ENCODE measurements around the gene PCDHGA5.
"Not testable (repeated sequence)": the region's sequence is repeated elsewhere in the genome, so short reads cannot be mapped to it uniquely, and the experiment has no call there.

Gene PCDHGA5

GRCh38 chr5:141363952-141364660, at the start of gene PCDHGA5:
Gene PCDHGA5, plus strand, starts transcription at chr5:141364162. Its CDS starts 169 bp downstream, at chr5:141364331.
- no peak for DNase-seq (ENCODE audit: low spot score)

GRCh38 chr5:141316963-141317362, 47.0 kb upstream of the PCDHGA5 start:
- not testable (repeated sequence) for DNase-seq (ENCODE audit: low spot score)

- DNase-seq (ENCODE audit: low spot score) = no peak
Measured at GRCh38 chr5:141319202-141319601, 44.8 kb upstream of the PCDHGA5 start.

- no peak for DNase-seq (ENCODE audit: low spot score)
Measured at GRCh38 chr5:141319699-141320098, 44.3 kb upstream of the PCDHGA5 start.

- peak; percentile 93 for DNase-seq (ENCODE audit: low spot score)
Measured at GRCh38 chr5:141320225-141321169, 43.5 kb upstream of the PCDHGA5 start, which contains the start of gene TAF7. Gene TAF7, minus strand, starts transcription at chr5:141320784. Its CDS starts 740 bp downstream, at chr5:141320044.

GRCh38 chr5:141322261-141322660, 41.7 kb upstream of the PCDHGA5 start:
- DNase-seq (ENCODE audit: low spot score) = no peak

- peak; percentile 60 for DNase-seq (ENCODE audit: low spot score)
Measured at GRCh38 chr5:141326088-141326854, 37.7 kb upstream of the PCDHGA5 start.

GRCh38 chr5:141328231-141328630, 35.7 kb upstream of the PCDHGA5 start:
- DNase-seq (ENCODE audit: low spot score) = no peak

GRCh38 chr5:141330299-141331080, 33.5 kb upstream of the PCDHGA5 start, which contains the start of gene PCDHGA1:
Gene PCDHGA1, plus strand, starts transcription at chr5:141330514.
- DNase-seq (ENCODE audit: low spot score) = peak; percentile 40

- DNase-seq (ENCODE audit: low spot score) = not testable (repeated sequence)
Measured at GRCh38 chr5:141332571-141332970, 31.4 kb upstream of the PCDHGA5 start.

GRCh38 chr5:141338538-141339306, 25.2 kb upstream of the PCDHGA5 start, which contains the start of gene PCDHGA2:
Gene PCDHGA2, plus strand, starts transcription at chr5:141338760.
- DNase-seq (ENCODE audit: low spot score) = peak; percentile 64

- not testable (repeated sequence) for DNase-seq (ENCODE audit: low spot score)
Measured at GRCh38 chr5:141340781-141341354, 23.1 kb upstream of the PCDHGA5 start.

GRCh38 chr5:141342773-141343172, 21.2 kb upstream of the PCDHGA5 start:
- no peak for DNase-seq (ENCODE audit: low spot score)

- DNase-seq (ENCODE audit: low spot score) = peak; percentile 37
Measured at GRCh38 chr5:141343242-141343952, 20.6 kb upstream of the PCDHGA5 start, which contains the start of gene PCDHGA3. Gene PCDHGA3, plus strand, starts transcription at chr5:141343829. Its CDS starts 205 bp downstream, at chr5:141344034.

- no peak for DNase-seq (ENCODE audit: low spot score)
Measured at GRCh38 chr5:141343953-141344463, 20.0 kb upstream of the PCDHGA5 start.

- no peak for DNase-seq (ENCODE audit: low spot score)
Measured at GRCh38 chr5:141345327-141345726, 18.6 kb upstream of the PCDHGA5 start.

GRCh38 chr5:141346017-141346416, 17.9 kb upstream of the PCDHGA5 start:
- DNase-seq (ENCODE audit: low spot score) = not testable (repeated sequence)

GRCh38 chr5:141349917-141350619, 13.9 kb upstream of the PCDHGA5 start, which contains the start of gene PCDHGB1:
Gene PCDHGB1, plus strand, starts transcription at chr5:141350099. Its CDS starts 162 bp downstream, at chr5:141350261.
- DNase-seq (ENCODE audit: low spot score) = peak; percentile 74

Measured in germinal center (tissue), 1 donor.